A673 (cell line): ENCODE measurements around the gene PLCG2.
"Not testable (repeated sequence)": the region's sequence is repeated elsewhere in the genome, so short reads cannot be mapped to it uniquely, and the experiment has no call there.

Experiments used
- EZH2 ChIP-seq: fragments of 200-600 bp; sonication (generic); IDR thresholded peaks from 2 replicates; pipeline ENCODE4 v1.6.1; 2017; ENCODE audit warnings: borderline replicate concordance, low read depth, mild to moderate bottlenecking, mixed read lengths, antibody characterized with exemption, low read length; ENCODE audit not compliant: poor library complexity, severe bottlenecking
- TF ChIP-seq, protein P1 (sequence below): fragments of 300-800, 200-600 bp; sonication (generic); conservative IDR thresholded peaks from 2 replicates; pipeline ENCODE4 v1.5.1; 2017; ENCODE audit warnings: low read depth, mild to moderate bottlenecking, antibody characterized with exemption, low read length, moderate library complexity, mixed read lengths

DNA sequence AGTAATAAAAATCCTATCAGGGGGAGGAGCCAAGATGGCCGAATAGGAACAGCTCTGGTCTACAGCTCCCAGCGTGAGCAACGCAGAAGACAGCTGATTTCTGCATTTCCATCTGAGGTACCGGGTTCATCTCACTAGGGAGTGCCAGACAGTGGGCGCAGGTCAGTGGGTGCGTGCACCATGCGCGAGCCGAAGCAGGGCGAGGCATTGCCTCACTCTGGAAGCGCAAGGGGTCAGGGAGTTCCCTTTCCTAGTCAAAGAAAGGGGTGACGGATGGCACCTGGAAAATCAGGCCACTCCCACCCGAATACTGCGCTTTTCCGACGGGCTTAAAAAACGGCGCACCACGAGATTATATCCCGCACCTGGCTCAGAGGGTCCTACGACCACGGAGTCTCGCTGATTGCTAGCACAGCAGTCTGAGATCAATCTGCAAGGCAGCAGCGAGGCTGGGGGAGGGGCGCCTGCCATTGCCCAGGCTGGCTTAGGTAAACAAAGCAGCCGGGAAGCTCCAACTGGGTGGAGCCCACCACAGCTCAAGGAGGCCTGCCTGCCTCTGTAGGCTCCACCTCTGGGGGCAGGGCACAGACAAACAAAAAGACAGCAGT is 198.3 kb downstream of the PLCG2 start:
- TF ChIP-seq, protein P1, sequence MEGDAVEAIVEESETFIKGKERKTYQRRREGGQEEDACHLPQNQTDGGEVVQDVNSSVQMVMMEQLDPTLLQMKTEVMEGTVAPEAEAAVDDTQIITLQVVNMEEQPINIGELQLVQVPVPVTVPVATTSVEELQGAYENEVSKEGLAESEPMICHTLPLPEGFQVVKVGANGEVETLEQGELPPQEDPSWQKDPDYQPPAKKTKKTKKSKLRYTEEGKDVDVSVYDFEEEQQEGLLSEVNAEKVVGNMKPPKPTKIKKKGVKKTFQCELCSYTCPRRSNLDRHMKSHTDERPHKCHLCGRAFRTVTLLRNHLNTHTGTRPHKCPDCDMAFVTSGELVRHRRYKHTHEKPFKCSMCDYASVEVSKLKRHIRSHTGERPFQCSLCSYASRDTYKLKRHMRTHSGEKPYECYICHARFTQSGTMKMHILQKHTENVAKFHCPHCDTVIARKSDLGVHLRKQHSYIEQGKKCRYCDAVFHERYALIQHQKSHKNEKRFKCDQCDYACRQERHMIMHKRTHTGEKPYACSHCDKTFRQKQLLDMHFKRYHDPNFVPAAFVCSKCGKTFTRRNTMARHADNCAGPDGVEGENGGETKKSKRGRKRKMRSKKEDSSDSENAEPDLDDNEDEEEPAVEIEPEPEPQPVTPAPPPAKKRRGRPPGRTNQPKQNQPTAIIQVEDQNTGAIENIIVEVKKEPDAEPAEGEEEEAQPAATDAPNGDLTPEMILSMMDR: not testable (repeated sequence)
- not testable (repeated sequence) for TF ChIP-seq EZH2
